GM23338 (cell line): Measurements from ENCODE around the gene CLEC3B.

Source experiments
- CREB1 ChIP-seq: fragments of 250-450 bp; sonication (Bioruptor Pico); IDR thresholded peaks from 2 replicates; pipeline ENCODE4 v1.5.0; 2020; ENCODE audit warnings: low read depth, mild to moderate bottlenecking, moderate library complexity
- CTCF ChIP-seq, 2 experiments: fragments of 200-600 bp in 1 of 2; sonication (generic) in 1 of 2; conservative IDR thresholded peaks; 2 replicates each; pipeline versions ENCODE4 v1.5.1 to v1.6.1; 2016 to 2017; ENCODE audit warnings: antibody characterized with exemption in 2 of 2, low read depth in 2 of 2, mild to moderate bottlenecking in 2 of 2, moderate library complexity in 1 of 2
- ETS1 ChIP-seq: IDR thresholded peaks from 2 replicates; pipeline ENCODE4 v1.6.1; 2016; ENCODE audit warnings: antibody characterized with exemption
- EZH2 ChIP-seq: fragments of 200-600 bp; sonication (generic); IDR thresholded peaks from one replicate; pipeline ENCODE4 v1.8.0; 2017; ENCODE audit warnings: antibody characterized with exemption, mild to moderate bottlenecking, low read depth; ENCODE audit not compliant: unreplicated experiment
- EZH2phosphoT487 ChIP-seq: fragments of 200-600 bp; sonication (generic); IDR thresholded peaks from one replicate; pipeline ENCODE4 v1.8.1; 2018; ENCODE audit warnings: antibody characterized with exemption; ENCODE audit not compliant: unreplicated experiment
- JUNB ChIP-seq: IDR thresholded peaks from one replicate; pipeline ENCODE4 v1.6.1; 2016; ENCODE audit warnings: antibody characterized with exemption; ENCODE audit not compliant: unreplicated experiment
- NANOG ChIP-seq: IDR thresholded peaks from 2 replicates; pipeline ENCODE4 v1.6.1; 2016; ENCODE audit warnings: antibody characterized with exemption, borderline replicate concordance
- POLR2AphosphoS5 ChIP-seq: IDR thresholded peaks from 2 replicates; pipeline ENCODE4 v1.6.1; 2016; ENCODE audit warnings: antibody characterized with exemption, low read depth
- REST ChIP-seq: IDR thresholded peaks from one replicate; pipeline ENCODE4 v1.6.1; 2018; ENCODE audit warnings: antibody characterized with exemption; ENCODE audit not compliant: unreplicated experiment
- ZNF114 ChIP-seq: fragments of 250-450 bp; sonication (Bioruptor Pico); IDR thresholded peaks from 2 replicates; pipeline ENCODE4 v1.5.0; 2020; ENCODE audit warnings: mild to moderate bottlenecking, moderate library complexity
- ZNF462 ChIP-seq: fragments of 250-450 bp; sonication (Bioruptor Pico); IDR thresholded peaks from 2 replicates; pipeline ENCODE4 v1.5.0; 2020; ENCODE audit warnings: mild to moderate bottlenecking, moderate library complexity

GRCh38 chr3:44996556-44996969, 29.5 kb upstream of the CLEC3B start:
- no peak for TF ChIP-seq CTCF (conservative IDR thresholded peaks at IDR 0.05; ENCODE audit: low read depth in 2 of 2)
- no peak for TF ChIP-seq EZH2
- no peak for TF ChIP-seq ZNF462 (CRISPR knock-in tag)
- TF ChIP-seq POLR2AphosphoS5, result no peak
- TF ChIP-seq EZH2phosphoT487, result no peak
- no peak for TF ChIP-seq CREB1
- TF ChIP-seq ZNF114, result no peak
- TF ChIP-seq REST, result no peak
- no peak for TF ChIP-seq JUNB
- no peak for TF ChIP-seq ETS1
- no peak for TF ChIP-seq NANOG
